ENCODE results near the gene RNGTT.

DNA sequence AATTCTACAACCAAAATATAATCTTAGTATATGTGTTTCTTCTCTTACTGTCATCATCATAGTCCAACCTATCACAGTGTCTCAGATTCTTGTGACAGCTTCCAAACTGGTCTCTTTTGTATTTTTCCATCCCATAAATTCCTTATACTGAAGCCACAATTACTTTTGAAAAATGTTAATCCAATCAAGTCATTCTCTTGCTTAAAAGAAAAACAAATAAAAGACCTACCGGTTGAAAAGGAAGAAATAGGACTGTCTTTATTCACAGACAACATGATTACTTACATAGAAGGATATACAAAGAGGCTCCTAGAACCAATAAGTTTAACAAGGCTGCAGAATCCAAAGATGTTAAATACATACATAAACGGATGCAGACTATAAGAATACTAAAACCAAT lies 339.9 kb downstream of the RNGTT start:
- TF ChIP-seq CTCF (IDR thresholded peaks at IDR 0.05) (no peak), POLR2A (IDR thresholded peaks at IDR 0.05) (no peak)
